Measurements from ENCODE around the gene GAST. TPM values are rescaled to one million over a fixed set of nuclear protein-coding genes. Genes with fewer than 3 reads are reported as not detected.

Gene GAST
- total and polyA plus RNA-seq, 9 of the 15 experiments (the other 6 are each of a cell fraction or from before 2014, with no cell fraction given) = not detected

GRCh38 chr17:41679740-41680425 lies 32.2 kb upstream of the GAST start (continued):
- TF ChIP-seq HDAC1 (IDR thresholded peaks at IDR 0.05) (peak in 1 of 2 experiments; percentile 63; a peak in 1 of 4 replicates), NFRKB (IDR thresholded peaks at IDR 0.05; ENCODE audit: low read depth) (peak; percentile 88; the same call in 1 of the 2 replicates), HNRNPK (IDR thresholded peaks at IDR 0.05; ENCODE audit: low read depth, low read length, poor library complexity, severe bottlenecking) (peak; percentile 60), BCLAF1 (IDR thresholded peaks at IDR 0.05; ENCODE audit: borderline replicate concordance in 1 of 2, control insufficient read depth in 1 of 2, low read depth in 2 of 2, low read length in 1 of 2) (peak in 1 of 2 experiments; percentile 70; a peak in 1 of 4 replicates), NKRF (IDR thresholded peaks at IDR 0.05; ENCODE audit: borderline replicate concordance) (peak; percentile 45; the same call in 1 of the 2 replicates), LARP7 (IDR thresholded peaks at IDR 0.05) (peak; percentile 79), MIER1 (IDR thresholded peaks at IDR 0.05; ENCODE audit: low read depth) (peak; percentile 65; the same call in 1 of the 2 replicates), ARHGAP35 (IDR thresholded peaks at IDR 0.05; ENCODE audit: partially characterized antibody) (peak; percentile 66), SOX6 (IDR thresholded peaks at IDR 0.05) (no peak), PHB2 (IDR thresholded peaks at IDR 0.05; ENCODE audit: low read depth) (0 out of 2 replicates have a peak, but pooled peaks have one; percentile 5), ZNF57 (CRISPR knock-in tag; IDR thresholded peaks at IDR 0.05) (no peak), MLLT1 (IDR thresholded peaks at IDR 0.05) (peak in 1 of 2 experiments; percentile 44; a peak in 1 of 4 replicates), ZNF512 (tag; IDR thresholded peaks at IDR 0.05) (peak; percentile 96), E2F8 (IDR thresholded peaks at IDR 0.05; ENCODE audit: low read depth, partially characterized antibody) (peak; percentile 42), PCBP1 (IDR thresholded peaks at IDR 0.05; ENCODE audit: low read depth, low read length, poor library complexity, severe bottlenecking) (peak; percentile 50)
